ENCODE measurements around the gene MSANTD1.
A peak's percentile ranks its signal among the peaks of the same experiment; 100 is the strongest.

Gene MSANTD1

DNA sequence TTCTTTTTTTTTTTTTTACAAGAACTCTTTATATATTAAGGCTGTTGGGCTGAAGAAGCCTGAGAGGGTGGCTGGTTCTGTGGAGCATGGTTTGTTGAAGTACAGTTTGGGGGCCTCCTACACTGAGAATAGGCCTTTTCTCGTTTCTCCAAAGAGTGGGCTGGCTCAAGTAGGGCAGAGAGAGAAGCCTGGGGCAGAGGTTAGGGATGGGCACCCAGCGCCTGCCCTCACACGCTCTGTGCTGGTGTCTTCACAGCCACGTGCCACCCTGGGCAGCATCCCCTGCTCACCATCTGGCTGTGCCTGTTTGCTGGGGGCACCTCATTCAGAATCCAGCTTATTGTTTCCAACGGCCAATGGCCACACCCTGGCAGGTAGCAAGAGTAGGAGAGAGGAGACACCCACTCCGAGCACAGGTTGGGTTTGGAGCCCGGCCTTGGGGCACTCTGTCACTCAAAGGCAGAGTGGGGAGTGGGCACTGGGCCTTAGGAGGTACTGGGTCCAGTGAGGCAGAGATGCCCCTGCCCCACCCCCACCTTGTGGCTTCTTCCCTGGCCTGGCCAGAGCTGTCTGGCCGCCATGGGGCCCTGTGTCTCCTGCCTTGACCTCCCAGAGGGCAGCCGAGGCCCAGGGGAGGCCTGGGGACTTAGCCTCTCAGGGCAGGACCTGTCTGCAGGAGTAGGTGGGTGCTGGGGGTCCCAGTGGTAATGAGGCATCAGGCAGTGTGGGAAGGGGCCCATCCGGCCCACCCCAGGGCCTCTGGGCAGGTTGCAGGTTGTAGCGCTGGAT, 2.9 kb downstream of the MSANTD1 start:
- DNase-seq (ENCODE audit: insufficient read length, low spot score) = no peak
- FAIRE-seq = no peak

DNA sequence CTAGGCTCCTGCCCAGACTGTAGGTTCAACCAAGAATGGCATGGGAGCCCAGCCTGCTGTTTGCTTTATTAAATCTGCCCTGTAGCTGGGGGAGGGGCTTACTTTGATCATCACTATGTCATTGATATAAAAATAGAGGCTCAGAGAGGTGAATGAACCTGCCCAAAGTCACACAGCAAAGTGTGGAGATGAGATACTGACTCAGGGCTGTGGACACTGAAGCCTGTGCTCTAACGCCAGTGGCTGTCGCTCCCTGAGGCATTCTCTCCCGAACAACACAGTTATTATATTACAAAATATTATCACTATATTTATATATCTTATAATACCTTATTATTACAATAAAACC, 3.5 kb downstream of the MSANTD1 start:
- FAIRE-seq = no peak
- TF ChIP-seq POU2F2 (IDR thresholded peaks at IDR 0.05; ENCODE audit: low read depth, low read length) (no peak), TAF1 (IDR thresholded peaks at IDR 0.05; ENCODE audit: low read depth, low read length) (no peak), POLR2A (IDR thresholded peaks at IDR 0.05; ENCODE audit: low read depth, low read length) (no peak), POLR2AphosphoS5 (IDR thresholded peaks at IDR 0.05; ENCODE audit: low read depth, low read length) (no peak), PAX5 (IDR thresholded peaks at IDR 0.05; ENCODE audit: insufficient read depth, low read length, severe bottlenecking) (no peak), SPI1 (IDR thresholded peaks at IDR 0.05; ENCODE audit: low read depth, low read length) (no peak)
- no peak for DNase-seq (ENCODE audit: insufficient read length, low spot score)

More for the DNA sequence above, 2.9 kb downstream of the MSANTD1 start:
- no peak for TF ChIP-seq POU2F2 (IDR thresholded peaks at IDR 0.05; ENCODE audit: low read depth, low read length)

DNA sequence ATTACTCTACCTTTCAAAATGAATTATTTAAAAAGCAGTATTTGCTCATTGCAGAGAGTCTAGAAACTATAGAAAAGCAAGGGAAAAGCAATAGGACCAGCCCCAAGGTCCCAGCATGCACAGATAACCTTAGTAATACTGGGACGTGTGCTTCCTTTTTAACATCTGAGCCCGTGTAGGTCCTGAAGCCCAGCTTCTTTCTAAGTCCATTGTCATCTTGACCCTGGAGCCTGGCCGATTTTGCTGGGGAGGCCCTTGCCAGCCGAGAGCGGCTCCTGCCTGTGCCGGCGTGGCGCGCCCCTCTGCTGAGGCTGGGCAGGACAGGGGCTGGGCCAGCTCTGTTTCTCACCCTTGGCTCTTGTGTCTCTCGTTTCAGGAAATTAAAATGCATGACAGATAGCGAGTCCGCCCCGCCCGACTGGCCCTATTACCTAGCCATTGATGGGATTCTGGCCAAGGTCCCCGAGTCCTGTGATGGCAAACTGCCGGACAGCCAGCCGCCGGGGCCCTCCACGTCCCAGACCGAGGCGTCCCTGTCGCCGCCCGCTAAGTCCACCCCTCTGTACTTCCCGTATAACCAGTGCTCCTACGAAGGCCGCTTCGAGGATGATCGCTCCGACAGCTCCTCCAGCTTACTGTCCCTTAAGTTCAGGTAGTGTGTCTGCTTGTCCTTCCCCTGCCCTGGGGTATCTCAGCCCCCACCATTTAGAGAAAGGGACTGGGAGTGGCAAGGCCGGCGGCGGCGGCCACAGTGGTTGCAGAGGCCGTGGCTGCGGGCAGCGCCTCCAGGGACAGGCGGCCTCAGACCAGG, 4.1 kb downstream of the MSANTD1 start:
- TF ChIP-seq POLR2AphosphoS5 (IDR thresholded peaks at IDR 0.05; ENCODE audit: low read depth, low read length) (no peak), SPI1 (IDR thresholded peaks at IDR 0.05; ENCODE audit: low read depth, low read length) (no peak), PAX5 (IDR thresholded peaks at IDR 0.05; ENCODE audit: insufficient read depth, low read length, severe bottlenecking) (no peak), TAF1 (IDR thresholded peaks at IDR 0.05; ENCODE audit: low read depth, low read length) (no peak), POLR2A (IDR thresholded peaks at IDR 0.05; ENCODE audit: low read depth, low read length) (no peak), POU2F2 (IDR thresholded peaks at IDR 0.05; ENCODE audit: low read depth, low read length) (no peak)
- DNase-seq (ENCODE audit: insufficient read length, low spot score) (no peak), FAIRE-seq (no peak)

DNA sequence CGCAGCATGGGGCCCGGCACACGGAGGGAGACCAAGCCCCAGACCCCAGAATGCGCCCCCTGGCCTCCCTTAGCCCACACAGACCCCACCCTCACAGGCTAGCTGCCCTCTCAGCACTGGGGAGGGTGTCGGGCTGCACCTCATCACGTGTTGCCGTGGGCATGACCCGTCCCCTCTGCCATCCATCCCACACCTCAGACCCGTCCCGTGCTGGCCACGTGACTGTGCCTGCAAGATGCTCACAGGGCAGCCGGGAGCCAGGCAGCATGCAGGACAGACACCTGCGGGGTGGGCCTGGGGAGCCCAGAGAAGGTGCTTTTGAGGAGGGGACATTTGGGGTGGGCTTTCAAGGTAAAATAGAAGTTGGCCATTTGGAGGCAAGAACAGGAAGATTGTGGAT, 4.8 kb downstream of the MSANTD1 start:
- no peak for DNase-seq (ENCODE audit: insufficient read length, low spot score)
- TF ChIP-seq POLR2A (IDR thresholded peaks at IDR 0.05; ENCODE audit: low read depth, low read length) (no peak), POU2F2 (IDR thresholded peaks at IDR 0.05; ENCODE audit: low read depth, low read length) (no peak), PAX5 (IDR thresholded peaks at IDR 0.05; ENCODE audit: insufficient read depth, low read length, severe bottlenecking) (no peak), SPI1 (IDR thresholded peaks at IDR 0.05; ENCODE audit: low read depth, low read length) (no peak), TAF1 (IDR thresholded peaks at IDR 0.05; ENCODE audit: low read depth, low read length) (no peak), POLR2AphosphoS5 (IDR thresholded peaks at IDR 0.05; ENCODE audit: low read depth, low read length) (no peak)
- no peak for FAIRE-seq

DNA sequence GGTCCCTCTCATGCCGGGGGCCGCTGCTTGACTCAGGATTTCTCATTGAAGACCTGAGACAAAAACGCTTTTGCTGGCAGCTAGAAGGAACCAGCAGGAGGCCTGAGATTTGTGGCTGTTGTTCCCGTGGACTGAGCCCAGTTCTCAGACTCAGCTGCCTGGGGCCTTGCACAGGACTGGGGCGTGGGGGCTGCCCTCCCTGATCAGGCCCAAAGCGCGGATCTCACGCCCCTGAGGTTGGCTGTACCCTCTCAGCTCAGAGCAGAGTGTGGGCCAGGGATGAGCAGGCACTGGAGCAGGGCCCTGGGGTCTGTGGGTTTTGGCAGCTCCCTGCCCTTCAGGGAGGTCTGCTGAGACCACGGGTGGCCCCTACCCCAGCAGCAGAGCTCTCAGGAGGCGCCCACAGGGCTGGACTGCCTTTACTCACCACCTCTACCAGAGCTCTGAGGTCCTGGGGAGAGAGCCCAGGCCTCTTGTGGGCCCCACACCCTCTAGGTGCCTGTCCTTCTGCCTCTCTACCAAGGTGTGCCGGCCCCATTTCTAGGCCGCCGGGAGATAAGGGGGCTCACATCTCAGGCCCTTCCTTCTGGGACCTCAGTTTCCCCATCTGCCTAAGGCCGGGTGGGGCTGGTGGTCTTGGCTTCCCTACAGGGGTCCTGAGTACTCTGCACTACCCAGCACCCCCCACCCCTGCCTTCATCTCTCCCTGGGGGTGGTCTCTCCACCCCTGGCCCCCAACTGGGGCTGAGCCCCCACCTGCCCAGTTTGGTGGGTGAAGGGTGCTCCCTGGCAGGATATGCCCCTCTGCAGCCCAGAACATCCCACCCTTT, 5.6 kb downstream of the MSANTD1 start:
- FAIRE-seq = no peak
- DNase-seq (ENCODE audit: insufficient read length, low spot score) = no peak

DNA sequence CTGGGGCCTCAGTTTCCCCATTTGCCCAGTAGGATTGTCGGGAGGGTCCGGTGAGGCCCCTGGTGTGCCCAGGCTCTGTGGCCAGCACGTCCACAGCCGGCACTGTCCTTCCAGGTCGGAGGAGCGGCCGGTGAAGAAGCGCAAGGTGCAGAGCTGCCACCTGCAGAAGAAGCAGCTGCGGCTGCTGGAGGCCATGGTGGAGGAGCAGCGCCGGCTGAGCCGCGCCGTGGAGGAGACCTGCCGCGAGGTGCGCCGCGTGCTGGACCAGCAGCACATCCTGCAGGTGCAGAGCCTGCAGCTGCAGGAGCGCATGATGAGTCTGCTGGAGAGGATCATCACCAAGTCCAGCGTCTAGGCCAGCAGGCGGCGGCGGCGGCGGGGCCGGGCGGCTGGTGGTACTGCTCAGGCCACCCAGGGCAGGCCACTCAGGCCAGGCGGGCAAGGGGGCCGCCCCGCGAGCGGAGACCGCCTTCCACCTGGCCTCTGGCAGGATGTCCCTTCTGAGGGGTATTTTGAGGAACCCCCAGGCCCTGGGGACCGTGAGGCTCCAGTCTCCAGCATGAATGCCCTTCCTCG, 6.7 kb downstream of the MSANTD1 start:
- FAIRE-seq (no peak), DNase-seq (ENCODE audit: insufficient read length, low spot score) (no peak)
- no peak for TF ChIP-seq POLR2AphosphoS5 (IDR thresholded peaks at IDR 0.05; ENCODE audit: low read depth, low read length)
- no peak for TF ChIP-seq POU2F2 (IDR thresholded peaks at IDR 0.05; ENCODE audit: low read depth, low read length)
- no peak for TF ChIP-seq PAX5 (IDR thresholded peaks at IDR 0.05; ENCODE audit: insufficient read depth, low read length, severe bottlenecking)
- no peak for TF ChIP-seq POLR2A (IDR thresholded peaks at IDR 0.05; ENCODE audit: low read depth, low read length)
- no peak for TF ChIP-seq SPI1 (IDR thresholded peaks at IDR 0.05; ENCODE audit: low read depth, low read length)
- no peak for TF ChIP-seq TAF1 (IDR thresholded peaks at IDR 0.05; ENCODE audit: low read depth, low read length)

More for the DNA sequence above, 5.6 kb downstream of the MSANTD1 start:
- TF ChIP-seq POLR2A (IDR thresholded peaks at IDR 0.05; ENCODE audit: low read depth, low read length) = no peak
- no peak for TF ChIP-seq POU2F2 (IDR thresholded peaks at IDR 0.05; ENCODE audit: low read depth, low read length)
- TF ChIP-seq TAF1 (IDR thresholded peaks at IDR 0.05; ENCODE audit: low read depth, low read length) = no peak
- TF ChIP-seq POLR2AphosphoS5 (IDR thresholded peaks at IDR 0.05; ENCODE audit: low read depth, low read length) = no peak
- no peak for TF ChIP-seq SPI1 (IDR thresholded peaks at IDR 0.05; ENCODE audit: low read depth, low read length)
- TF ChIP-seq PAX5 (IDR thresholded peaks at IDR 0.05; ENCODE audit: insufficient read depth, low read length, severe bottlenecking) = no peak

DNA sequence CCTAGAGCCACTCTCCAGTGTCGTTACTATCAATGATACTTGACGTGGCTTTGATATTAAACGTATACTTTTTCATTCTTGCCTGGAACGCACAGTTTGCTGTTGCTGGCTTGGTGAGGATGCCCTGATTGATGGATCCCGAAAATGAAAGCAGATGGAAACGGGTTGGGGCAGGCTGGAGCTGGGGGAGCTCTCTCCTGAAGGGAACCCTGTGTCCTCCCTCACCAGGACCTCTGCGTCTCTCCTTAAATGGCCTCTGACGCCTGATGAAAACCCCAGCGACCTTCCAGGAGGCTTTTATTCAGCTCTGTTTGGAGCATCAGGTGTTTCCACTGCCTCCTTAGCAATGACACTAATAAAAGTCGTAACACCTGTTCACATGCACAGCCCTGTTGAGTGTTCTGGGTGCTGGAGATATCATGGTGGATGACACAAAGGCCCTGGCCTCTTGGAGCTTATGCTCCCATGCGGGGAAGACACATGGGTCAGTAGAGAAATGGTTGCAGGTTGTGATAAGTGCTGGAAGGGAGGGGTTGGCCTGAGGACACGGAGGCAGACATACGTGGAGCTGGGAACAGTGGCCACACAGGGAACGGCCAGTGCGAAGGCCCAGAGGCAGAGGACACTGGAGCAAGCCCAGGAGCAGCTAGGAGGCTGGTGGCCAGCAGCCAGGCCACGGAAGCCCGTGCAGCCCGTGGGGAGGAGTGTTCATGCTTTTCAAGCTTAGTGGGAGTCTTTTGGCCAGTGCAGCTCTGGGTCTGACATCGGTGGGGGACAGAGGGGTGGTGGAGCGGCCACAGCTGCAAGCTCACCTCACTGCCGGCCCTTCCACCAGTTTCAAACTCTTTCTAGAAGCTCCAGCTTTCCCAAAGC, 7.5 kb downstream of the MSANTD1 start:
- no peak for FAIRE-seq
- DNase-seq (ENCODE audit: insufficient read length, low spot score) = peak; percentile 4
- TF ChIP-seq POLR2AphosphoS5 (IDR thresholded peaks at IDR 0.05; ENCODE audit: low read depth, low read length) (no peak), SPI1 (IDR thresholded peaks at IDR 0.05; ENCODE audit: low read depth, low read length) (no peak), PAX5 (IDR thresholded peaks at IDR 0.05; ENCODE audit: insufficient read depth, low read length, severe bottlenecking) (no peak), POU2F2 (IDR thresholded peaks at IDR 0.05; ENCODE audit: low read depth, low read length) (no peak), TAF1 (IDR thresholded peaks at IDR 0.05; ENCODE audit: low read depth, low read length) (no peak), POLR2A (IDR thresholded peaks at IDR 0.05; ENCODE audit: low read depth, low read length) (no peak)

DNA sequence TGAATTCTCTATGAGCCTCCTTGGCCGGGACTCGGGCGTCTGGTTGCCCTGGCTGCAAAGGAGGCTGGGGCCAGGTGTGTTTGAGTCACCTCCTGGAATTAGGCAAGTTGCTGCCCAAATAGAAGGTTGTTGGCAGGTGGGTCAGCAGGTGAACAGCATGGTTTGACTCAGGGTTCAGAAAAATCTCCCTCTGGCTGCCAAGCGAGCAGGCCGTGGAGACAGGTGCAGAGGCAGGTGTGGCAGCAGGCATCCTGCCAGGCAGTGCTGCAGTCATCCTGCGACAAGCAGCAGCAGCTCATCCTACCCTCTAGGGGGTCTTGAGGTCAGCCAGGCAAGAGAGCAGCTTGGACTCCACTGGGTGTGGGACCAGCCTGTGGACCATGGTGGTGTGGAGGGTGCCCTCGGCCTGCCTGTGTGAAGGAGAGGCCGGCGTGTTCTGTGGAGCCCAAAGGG, 8.2 kb downstream of the MSANTD1 start:
- peak; percentile 52 for FAIRE-seq
- TF ChIP-seq POLR2A (IDR thresholded peaks at IDR 0.05; ENCODE audit: low read depth, low read length) (no peak), POLR2AphosphoS5 (IDR thresholded peaks at IDR 0.05; ENCODE audit: low read depth, low read length) (no peak)

More for the DNA sequence above, 8.2 kb downstream of the MSANTD1 start:
- DNase-seq (ENCODE audit: insufficient read length, low spot score) = peak; percentile 34
